ENCODE results near the gene SZRD1. TPM values are rescaled to one million over a fixed set of nuclear protein-coding genes. Genes with fewer than 3 reads are reported as not detected.

The SZRD1 gene
- total RNA-seq, 2 experiments from 2014 or later = 57.2 to 96.0 TPM

GRCh38 chr1:16405441-16405840 is 38.4 kb downstream of the SZRD1 start:
- ChIA-PET CTCF (ENCODE audit: unreplicated experiment) (no interaction called here), POLR2A (no interaction called here)
- H3K79me2 ChIP-seq (ENCODE audit: insufficient read depth, low read depth, low read length) = no peaks in the 10 kb centered on the region
- BruUV-seq (replicated peaks) = no TSS peak
- H3K9me3 ChIP-seq (ENCODE audit: low read length) = no peaks in the 10 kb centered on the region
- DNase-seq (ENCODE audit: low spot score) = no peak
- H3K4me3 ChIP-seq (ENCODE audit: low read depth, low read length, poor library complexity, severe bottlenecking) = no peak overlapping the region
- TF ChIP-seq, protein P1, sequence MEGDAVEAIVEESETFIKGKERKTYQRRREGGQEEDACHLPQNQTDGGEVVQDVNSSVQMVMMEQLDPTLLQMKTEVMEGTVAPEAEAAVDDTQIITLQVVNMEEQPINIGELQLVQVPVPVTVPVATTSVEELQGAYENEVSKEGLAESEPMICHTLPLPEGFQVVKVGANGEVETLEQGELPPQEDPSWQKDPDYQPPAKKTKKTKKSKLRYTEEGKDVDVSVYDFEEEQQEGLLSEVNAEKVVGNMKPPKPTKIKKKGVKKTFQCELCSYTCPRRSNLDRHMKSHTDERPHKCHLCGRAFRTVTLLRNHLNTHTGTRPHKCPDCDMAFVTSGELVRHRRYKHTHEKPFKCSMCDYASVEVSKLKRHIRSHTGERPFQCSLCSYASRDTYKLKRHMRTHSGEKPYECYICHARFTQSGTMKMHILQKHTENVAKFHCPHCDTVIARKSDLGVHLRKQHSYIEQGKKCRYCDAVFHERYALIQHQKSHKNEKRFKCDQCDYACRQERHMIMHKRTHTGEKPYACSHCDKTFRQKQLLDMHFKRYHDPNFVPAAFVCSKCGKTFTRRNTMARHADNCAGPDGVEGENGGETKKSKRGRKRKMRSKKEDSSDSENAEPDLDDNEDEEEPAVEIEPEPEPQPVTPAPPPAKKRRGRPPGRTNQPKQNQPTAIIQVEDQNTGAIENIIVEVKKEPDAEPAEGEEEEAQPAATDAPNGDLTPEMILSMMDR (conservative IDR thresholded peaks at IDR 0.05; ENCODE audit: low read length) = no peak
- TF ChIP-seq EZH2phosphoT487 (IDR thresholded peaks at IDR 0.05; ENCODE audit: borderline replicate concordance, low read depth, low read length) = no peak
- no peak overlapping the region for H2AFZ ChIP-seq (ENCODE audit: low read length)
- H3K36me3 ChIP-seq (ENCODE audit: insufficient read depth, low read length) = no peaks in the 10 kb centered on the region
- H3K4me1 ChIP-seq (ENCODE audit: insufficient read depth, low read length, poor library complexity, severe bottlenecking) = no peaks in the 10 kb centered on the region
- H3K9me2 ChIP-seq (ENCODE audit: insufficient read depth, low read length) = no peaks in the 10 kb centered on the region
- H3K27ac ChIP-seq (ENCODE audit: low read depth, low read length, poor library complexity, severe bottlenecking) = no peak overlapping the region
- H4K20me1 ChIP-seq (ENCODE audit: insufficient read depth, low read length) = no peaks in the 10 kb centered on the region; the same call in 1 of the 2 replicates
- no peak overlapping the region for H3K4me2 ChIP-seq (ENCODE audit: low read length)
- intact Hi-C loops (cut with micrococcal nuclease; ENCODE audit: unreplicated experiment) = no loop called here

- Histone ChIP-seq H2AFZ (ENCODE audit: low read length) (no peak overlapping the region), H4K20me1 (ENCODE audit: insufficient read depth, low read length) (no peaks in the 10 kb centered on the region), H3K4me3 (ENCODE audit: low read depth, low read length, poor library complexity, severe bottlenecking) (no peak overlapping the region), H3K4me1 (ENCODE audit: insufficient read depth, low read length, poor library complexity, severe bottlenecking) (no peaks in the 10 kb centered on the region), H3K9me2 (ENCODE audit: insufficient read depth, low read length) (no peaks in the 10 kb centered on the region), H3K79me2 (ENCODE audit: insufficient read depth, low read depth, low read length) (no peaks in the 10 kb centered on the region), H3K9me3 (ENCODE audit: low read length) (no peaks in the 10 kb centered on the region), H3K27ac (ENCODE audit: low read depth, low read length, poor library complexity, severe bottlenecking) (no peak overlapping the region), H3K36me3 (ENCODE audit: insufficient read depth, low read length) (no peaks in the 10 kb centered on the region), H3K4me2 (ENCODE audit: low read length) (no peak overlapping the region)
- ChIA-PET POLR2A (no interaction called here), CTCF (ENCODE audit: unreplicated experiment) (no interaction called here)
- no TSS peak for BruUV-seq (replicated peaks)
- TF ChIP-seq EZH2phosphoT487 (IDR thresholded peaks at IDR 0.05; ENCODE audit: borderline replicate concordance, low read depth, low read length) = no peak
- TF ChIP-seq, protein P1 (conservative IDR thresholded peaks at IDR 0.05; ENCODE audit: low read length) = no peak
- intact Hi-C loops (cut with micrococcal nuclease; ENCODE audit: unreplicated experiment) = no loop called here
- no peak for DNase-seq (ENCODE audit: low spot score)
Measured at GRCh38 chr1:16406868-16407267, 39.8 kb downstream of the SZRD1 start.

GRCh38 chr1:16409536-16410152 is 42.6 kb downstream of the SZRD1 start:
- BruUV-seq (replicated peaks) = no TSS peak
- POLR2A ChIA-PET = no interaction called here
- no peak for DNase-seq (ENCODE audit: low spot score)
- no peak for TF ChIP-seq EZH2phosphoT487 (IDR thresholded peaks at IDR 0.05; ENCODE audit: borderline replicate concordance, low read depth, low read length)
- TF ChIP-seq, protein P1 (conservative IDR thresholded peaks at IDR 0.05; ENCODE audit: low read length) = no peak
- CTCF ChIA-PET (ENCODE audit: unreplicated experiment) = interaction anchor here (0.7 kb wide), 1 partner anchor 21 kb away, joined by 3 read pairs; no protein-coding TSS in a partner anchor
- H3K9me2 ChIP-seq (ENCODE audit: insufficient read depth, low read length) = no peaks in the 10 kb centered on the region
- H4K20me1 ChIP-seq (ENCODE audit: insufficient read depth, low read length) = no peaks in the 10 kb centered on the region
- no peak overlapping the region for H2AFZ ChIP-seq (ENCODE audit: low read length)
- H3K36me3 ChIP-seq (ENCODE audit: insufficient read depth, low read length) = no peaks in the 10 kb centered on the region
- no peak overlapping the region for H3K27ac ChIP-seq (ENCODE audit: low read depth, low read length, poor library complexity, severe bottlenecking)
- H3K79me2 ChIP-seq (ENCODE audit: insufficient read depth, low read depth, low read length) = no peaks in the 10 kb centered on the region
- no peak overlapping the region for H3K4me2 ChIP-seq (ENCODE audit: low read length)
- H3K4me3 ChIP-seq (ENCODE audit: low read depth, low read length, poor library complexity, severe bottlenecking) = no peak overlapping the region
- no peaks in the 10 kb centered on the region for H3K9me3 ChIP-seq (ENCODE audit: low read length)
- intact Hi-C loops (cut with micrococcal nuclease; ENCODE audit: unreplicated experiment) = no loop called here
- no peaks in the 10 kb centered on the region for H3K4me1 ChIP-seq (ENCODE audit: insufficient read depth, low read length, poor library complexity, severe bottlenecking)

All from OCI-LY7 (cell line).